Erythroblast (primary cell): Measurements from ENCODE around the gene THBS2.

Experiments used
- DNase-seq, 2 experiments: peaks; one replicate each; lab custom pipeline; 2025; lab: John Stamatoyannopoulos, UW
- GATA1 ChIP-seq: IDR thresholded peaks from 2 replicates; pipeline ENCODE4 v1.6.1; 2011; ENCODE audit warnings: low read depth, mild to moderate bottlenecking, control low read depth, low read length, moderate library complexity
- POLR2A ChIP-seq: IDR thresholded peaks from 2 replicates; pipeline ENCODE4 v1.6.1; 2011; ENCODE audit warnings: mild to moderate bottlenecking, low read length

Gene THBS2

DNA sequence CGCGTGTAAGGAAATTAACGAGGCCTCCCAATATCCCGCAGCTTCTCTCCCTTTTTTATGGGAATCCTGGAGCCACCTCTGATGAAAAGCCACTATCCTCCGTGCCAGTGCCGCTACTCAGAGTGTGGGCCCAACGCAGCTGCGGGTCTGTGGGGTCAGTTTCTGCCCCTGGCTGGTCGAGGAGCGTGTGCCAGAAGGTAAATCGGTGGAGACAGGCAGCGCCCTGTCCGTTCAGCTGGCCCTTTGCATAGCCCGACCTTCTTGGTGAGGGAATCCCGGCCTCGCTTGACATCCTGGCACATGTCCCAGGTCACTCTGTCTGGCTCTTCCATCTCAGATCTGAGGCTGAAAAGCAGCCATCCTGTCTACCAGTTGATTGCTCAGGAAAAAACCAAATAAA is 4.6 kb downstream of the THBS2 start:
- no peak for DNase-seq
- no peak for TF ChIP-seq POLR2A
- TF ChIP-seq GATA1 = no peak

DNA sequence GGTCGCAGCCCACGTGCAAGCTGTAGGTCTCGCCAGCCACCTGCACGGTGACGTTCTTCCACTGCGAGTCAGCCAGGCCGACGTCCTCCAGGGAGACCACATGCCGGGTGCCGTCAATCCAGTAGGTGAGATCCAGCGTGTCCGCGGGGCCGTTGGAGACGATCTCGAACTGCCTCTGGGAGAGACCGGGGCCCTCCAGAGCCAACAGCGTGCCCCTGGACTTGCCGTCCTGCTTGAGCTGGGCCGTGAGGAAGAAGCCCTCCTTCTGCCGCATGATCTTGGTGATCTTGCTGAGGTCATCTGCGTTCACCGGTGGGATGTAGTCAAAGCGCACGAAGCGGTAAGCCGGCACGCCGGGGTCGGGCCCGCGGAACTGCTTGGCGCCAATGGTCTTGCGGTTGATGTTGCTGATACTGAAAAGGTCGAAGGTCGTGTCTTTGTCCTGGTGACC is 5.1 kb downstream of the THBS2 start:
- no peak for TF ChIP-seq POLR2A
- TF ChIP-seq GATA1 = no peak

DNA sequence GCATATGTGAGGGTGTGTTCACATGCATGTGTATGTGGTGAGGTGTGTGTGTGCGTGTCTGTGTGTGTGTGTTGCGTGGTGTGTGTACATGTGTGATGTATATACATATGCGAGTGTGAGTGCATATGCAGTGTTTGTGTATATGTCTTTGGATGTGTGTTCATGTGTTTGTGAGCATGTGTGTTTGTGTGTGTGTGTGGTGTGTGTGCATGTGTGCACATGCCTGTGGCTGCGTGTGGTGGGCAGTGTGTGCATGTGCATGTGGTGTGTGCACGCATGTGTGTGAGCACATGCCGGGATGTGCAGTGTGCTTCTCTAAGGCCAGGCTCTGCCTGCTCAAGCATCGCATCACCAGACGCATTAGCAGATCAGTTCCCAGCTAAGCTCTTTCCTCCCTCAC is 5.7 kb downstream of the THBS2 start:
- TF ChIP-seq POLR2A = no peak
- TF ChIP-seq GATA1 = no peak
- DNase-seq = no peak

More for the DNA sequence above, 5.1 kb downstream of the THBS2 start:
- no peak for DNase-seq

DNA sequence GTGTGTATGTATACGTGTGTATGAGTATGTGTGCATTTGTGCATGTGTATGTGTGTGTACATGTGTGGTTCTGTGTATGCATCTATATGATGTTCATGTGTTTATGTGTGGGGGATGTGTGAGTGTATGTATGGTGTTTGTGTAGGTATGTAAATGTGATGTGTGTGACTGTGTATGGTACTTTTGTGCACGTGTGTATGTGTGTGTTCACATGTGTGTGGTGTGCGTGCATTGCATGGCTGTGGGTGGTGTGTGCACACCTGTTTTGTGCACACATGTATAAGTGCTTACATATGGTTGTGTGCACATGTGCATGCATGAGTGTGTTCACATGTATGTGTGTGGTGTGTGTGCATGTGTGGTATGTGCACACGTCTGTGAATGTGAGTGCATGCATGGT is 6.2 kb downstream of the THBS2 start:
- DNase-seq = no peak
- TF ChIP-seq POLR2A (no peak), GATA1 (no peak)

DNA sequence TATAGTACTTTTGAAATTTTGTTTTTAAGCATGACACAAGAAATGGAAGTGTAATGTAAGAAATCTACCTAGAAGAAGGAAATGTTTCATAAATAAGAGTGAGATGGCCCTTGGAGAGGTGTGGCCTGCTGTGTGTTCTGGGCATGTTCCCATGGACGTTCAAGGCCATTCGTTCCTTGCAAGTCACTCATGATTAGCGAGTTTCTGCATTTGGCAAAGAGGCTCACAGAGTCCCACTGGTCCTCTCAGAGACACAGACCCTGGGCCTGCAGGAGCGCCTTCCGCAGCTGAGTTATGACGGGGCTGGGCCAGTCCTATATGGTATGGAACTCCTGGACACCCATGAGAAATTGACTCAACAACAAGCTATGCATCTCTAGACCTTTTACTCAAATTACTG is 7.2 kb downstream of the THBS2 start:
- DNase-seq = no peak
- TF ChIP-seq POLR2A (no peak), GATA1 (no peak)

DNA sequence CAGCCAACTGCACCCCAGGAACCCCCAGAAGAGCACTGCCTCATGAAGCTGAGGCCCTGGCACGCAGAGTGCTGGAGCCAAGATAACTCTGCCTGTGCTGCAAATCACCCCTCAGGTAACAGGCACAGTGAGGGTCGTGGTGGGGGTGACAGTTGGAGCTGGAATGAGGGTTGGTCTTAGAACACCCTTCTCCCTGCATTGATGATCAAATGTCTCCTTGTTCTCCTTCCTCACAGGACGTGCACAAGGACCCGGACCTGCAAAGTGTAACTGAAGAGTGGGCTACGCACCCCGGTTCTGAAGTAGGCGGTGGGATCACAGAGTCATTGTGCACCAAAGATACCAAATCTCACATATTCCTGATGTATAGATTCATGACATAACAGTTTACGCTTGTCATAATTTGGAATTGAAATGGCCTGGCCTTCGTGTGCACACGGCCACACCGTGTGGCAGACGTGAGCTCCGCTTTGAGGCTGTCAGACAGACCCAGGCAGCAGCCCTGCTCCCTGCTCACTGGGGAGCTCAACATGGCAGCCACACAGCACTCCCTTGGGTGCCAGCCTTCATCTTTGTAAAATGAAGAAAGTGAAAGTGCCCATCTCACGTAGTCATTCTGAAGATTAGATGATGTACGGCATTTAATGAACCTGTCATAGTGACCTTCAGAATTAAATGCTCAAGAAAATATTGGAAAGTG is 8.8 kb downstream of the THBS2 start:
- TF ChIP-seq GATA1 (no peak), POLR2A (no peak)
- no peak for DNase-seq

DNA sequence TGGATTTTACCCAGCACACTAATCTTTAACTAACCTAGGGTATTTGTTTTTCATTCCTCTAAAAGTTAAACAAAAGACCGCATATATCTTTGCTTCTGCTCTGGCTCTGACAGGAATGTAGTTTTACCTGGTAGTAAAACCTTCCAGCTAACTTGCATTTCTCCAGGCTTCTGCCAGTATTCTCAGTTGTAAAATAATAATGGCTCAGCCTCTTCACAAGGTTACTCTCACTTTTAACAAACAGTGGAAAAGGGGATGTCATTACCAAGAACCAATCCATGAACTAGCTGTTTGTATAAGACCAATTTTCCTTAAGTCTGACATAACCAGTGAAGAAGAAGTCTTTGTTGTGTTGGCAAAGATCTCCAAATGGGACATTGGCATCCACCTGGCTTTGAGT is 10.0 kb downstream of the THBS2 start:
- TF ChIP-seq GATA1 (no peak), POLR2A (no peak)
- DNase-seq = no peak

DNA sequence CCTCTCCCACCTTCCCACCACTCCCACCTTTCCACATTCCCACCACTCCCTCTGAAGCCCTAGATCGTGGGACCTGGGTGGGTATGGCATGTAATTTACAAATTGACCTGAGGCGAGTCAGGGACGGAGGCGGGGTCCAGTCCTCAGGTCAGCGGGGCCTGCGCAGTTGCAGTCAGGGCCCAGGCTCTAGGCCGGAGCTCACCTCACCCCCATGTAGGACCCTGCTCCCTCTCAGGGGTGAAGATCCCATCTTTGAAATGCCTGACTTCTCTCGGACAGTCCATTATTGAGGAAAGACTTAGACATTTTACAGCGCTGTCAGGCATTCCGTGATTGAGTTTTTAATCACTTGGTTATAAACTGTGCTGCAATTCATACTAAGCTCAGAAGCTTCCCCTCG is 10.5 kb downstream of the THBS2 start:
- TF ChIP-seq GATA1 (no peak), POLR2A (no peak)
- no peak for DNase-seq

DNA sequence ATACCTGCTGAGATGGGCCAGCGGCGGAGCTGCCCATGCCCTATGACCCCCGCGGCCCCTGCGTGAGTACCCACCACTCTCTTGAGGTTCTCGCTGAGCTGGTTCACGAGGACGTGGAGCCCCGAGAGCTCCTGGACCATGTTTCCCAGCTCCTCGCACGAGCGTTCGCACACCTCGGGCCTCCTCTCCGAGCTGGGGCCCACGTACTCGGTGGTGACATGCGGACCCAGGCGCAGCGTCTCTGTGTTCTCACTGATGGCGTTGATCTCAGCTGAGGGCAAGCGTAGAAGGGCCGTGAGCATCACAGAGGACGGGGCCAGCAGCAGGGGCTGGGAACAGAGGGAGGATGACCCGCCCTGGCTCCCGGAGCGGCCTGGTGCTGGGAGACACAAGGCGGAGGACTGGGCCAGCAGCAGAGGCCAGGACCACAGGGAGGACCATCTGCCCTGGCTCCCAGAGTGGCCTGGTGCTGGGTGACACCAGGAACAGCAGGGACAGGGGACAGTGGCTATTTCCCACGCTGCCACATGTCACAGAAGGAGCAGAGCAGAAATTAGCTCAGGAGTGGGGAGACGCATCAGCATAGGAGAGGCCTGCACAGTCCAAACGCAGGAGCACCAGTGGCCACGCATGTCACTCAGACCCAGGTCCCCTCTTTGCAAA is 11.8 kb downstream of the THBS2 start:
- TF ChIP-seq GATA1 (no peak), POLR2A (no peak)
- no peak for DNase-seq

DNA sequence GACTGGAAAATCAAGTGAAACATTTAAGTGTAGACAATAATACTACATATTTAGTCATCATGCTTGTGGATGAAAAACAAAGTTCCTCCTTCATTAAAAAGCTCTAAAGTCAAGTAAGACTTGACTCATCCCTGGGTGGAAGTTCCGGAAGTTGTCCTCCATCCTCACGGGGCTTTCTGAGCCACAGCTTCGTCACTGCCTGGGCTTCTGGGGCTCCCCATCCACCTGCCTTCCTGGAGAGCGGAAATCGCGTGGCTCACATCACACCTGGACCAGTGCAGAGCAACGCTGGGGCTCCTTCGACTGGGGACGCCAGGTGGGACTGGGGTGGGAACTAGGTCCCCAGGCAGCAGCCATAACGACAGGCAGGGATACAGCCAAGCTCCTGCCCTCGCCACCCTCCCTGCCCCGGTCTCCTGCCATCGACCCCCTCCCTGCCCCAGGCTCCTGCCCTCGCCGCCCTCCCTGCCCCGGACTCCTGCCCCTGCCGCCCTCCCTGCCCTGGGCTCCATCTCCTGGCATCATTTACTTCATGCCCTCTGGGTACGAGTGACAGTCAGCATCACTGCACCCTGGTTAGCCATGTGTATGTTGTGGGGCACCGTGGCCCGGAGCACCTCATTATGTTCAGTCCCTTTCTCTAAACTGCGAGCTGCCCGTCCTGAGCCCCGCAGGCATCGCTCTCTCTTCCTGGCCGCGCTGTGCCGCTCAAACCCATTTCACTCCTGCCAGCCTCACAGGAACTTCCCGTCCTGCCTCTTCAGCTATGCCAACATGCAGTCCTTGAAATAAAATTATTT is 12.9 kb downstream of the THBS2 start:
- DNase-seq = no peak
- TF ChIP-seq POLR2A (no peak), GATA1 (no peak)

DNA sequence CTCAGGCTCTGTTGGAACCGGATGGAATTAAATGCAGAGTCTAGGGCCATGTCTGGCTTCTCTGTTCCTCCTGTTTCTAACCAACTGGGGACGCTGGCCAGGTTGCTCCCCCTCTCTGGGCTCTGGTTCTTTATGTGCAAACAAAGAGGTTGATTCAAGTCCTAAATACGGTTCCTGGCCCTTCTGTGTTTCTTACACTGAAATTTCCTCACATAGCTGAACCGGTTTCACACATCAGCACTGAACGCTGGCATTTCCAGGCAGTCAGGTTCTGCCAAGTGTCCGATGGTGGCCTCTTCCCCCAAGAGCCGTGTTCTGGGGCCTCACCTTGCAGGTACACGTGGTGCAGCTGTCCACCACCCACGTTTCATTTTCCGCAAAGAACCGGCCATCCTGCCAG is 13.5 kb downstream of the THBS2 start:
- no peak for TF ChIP-seq POLR2A
- TF ChIP-seq GATA1 = no peak
- no peak for DNase-seq

DNA sequence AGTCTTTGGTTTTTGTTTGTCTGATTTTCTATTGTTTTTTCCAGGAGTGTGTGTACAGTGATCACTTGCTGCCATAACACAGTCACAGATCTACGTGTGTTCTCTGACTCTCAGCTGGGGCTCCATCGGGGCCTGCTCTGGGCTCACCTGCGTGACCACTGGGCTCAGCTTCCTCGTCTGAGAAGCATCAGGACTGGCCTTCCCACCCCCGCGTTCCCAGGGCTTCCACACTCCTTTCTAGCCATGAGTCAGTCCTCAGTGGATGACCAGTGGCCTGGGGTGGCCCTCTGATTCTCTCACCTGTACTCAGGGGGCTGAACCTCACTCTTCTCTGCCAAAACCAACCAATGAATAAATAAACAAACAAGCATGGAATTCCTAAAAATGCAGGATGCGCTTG is 14.5 kb downstream of the THBS2 start:
- no peak for TF ChIP-seq GATA1
- no peak for TF ChIP-seq POLR2A

DNA sequence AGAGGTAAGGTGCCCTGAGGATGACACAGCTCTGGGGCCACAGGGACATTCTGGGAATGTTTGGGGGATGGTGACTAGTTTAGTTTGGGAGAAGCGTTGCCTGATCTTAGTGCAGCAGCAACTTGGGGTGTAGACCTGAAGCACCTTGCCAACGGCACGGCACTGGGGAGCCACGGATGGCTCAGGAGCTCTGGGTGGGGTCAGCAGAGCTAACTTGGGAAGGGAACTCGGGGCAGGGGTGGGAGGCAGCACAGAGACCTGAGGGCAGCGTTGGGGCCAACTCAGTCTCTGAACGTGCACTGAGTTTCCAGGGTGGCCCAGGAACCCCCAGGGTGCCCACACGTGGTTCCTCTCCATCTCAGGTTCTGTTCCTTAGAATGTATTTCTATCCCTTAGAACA is 14.9 kb downstream of the THBS2 start:
- no peak for TF ChIP-seq GATA1
- TF ChIP-seq POLR2A = no peak
- no peak for DNase-seq

More for the DNA sequence above, 14.5 kb downstream of the THBS2 start:
- no peak for DNase-seq

DNA sequence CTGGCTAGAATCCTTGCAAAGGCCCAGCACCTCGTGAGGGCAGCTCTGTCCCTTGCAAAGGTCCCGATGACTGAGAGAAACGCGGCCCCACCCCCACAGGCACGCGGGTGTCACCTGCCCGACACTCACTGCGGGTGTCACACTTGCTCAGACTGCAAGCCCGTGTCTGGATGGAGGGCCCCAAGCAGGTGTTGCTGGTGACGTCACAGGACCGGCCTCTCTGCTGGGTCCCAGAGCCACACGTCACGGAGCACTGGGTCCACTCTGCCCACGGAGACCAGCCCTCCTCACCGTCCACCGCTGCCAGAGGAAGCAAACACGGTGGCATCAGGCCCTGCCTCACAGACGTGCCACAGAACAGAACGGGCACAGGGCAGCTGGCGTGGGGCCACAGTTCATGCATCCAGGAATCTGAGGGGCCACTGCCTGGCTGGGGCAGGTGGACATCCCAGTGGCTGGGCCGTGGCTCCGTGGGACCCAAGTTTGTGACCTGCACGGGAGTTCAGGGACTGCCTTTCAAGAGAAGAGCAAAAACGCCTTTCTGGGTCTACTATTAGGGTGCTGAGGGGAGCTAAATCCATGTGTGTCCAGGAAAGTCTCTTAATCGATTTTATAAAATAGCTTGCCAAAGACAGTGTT is 16.0 kb downstream of the THBS2 start:
- DNase-seq = no peak
- no peak for TF ChIP-seq GATA1
- TF ChIP-seq POLR2A = no peak
